OCI-LY1 (cell line): Measurements from ENCODE around the gene EEF1AKMT4.

Experiments used
- H2AFZ ChIP-seq: fragments of 200-600 bp; sonication (generic), shearing (Covaris generic); 2 replicates; pipeline ENCODE4 v1.6.0; 2014; ENCODE audit warnings: antibody characterized with exemption, mild to moderate bottlenecking, low read length
- H3F3A ChIP-seq: fragments of 200-600 bp; sonication (generic), shearing (Covaris generic); 2 replicates; pipeline ENCODE4 v1.6.0; 2014; ENCODE audit warnings: mild to moderate bottlenecking, antibody characterized with exemption, low read length, moderate library complexity; ENCODE audit not compliant: insufficient read depth
- H3K27ac ChIP-seq: fragments of 200-600 bp; sonication (generic); 2 replicates; pipeline ENCODE4 v1.5.1; 2014; ENCODE audit warnings: low read length, mixed run types, mild to moderate bottlenecking, low read depth; ENCODE audit not compliant: poor library complexity, severe bottlenecking
- H3K27me3 ChIP-seq: fragments of 200-600 bp; sonication (generic); 2 replicates; pipeline ENCODE4 v1.6.0; 2014; ENCODE audit warnings: antibody characterized with exemption, mild to moderate bottlenecking, low read length, moderate library complexity; ENCODE audit not compliant: insufficient read depth
- H3K36me3 ChIP-seq: fragments of 200-600 bp; sonication (generic); 2 replicates; pipeline ENCODE4 v1.6.1; 2014; ENCODE audit warnings: mild to moderate bottlenecking, antibody characterized with exemption, low read length, moderate library complexity, mixed read lengths; ENCODE audit not compliant: insufficient read depth
- H3K4me1 ChIP-seq: fragments of 200-600 bp; sonication (generic); 2 replicates; pipeline ENCODE4 v1.5.1; 2014; ENCODE audit warnings: mild to moderate bottlenecking, low read length, moderate library complexity; ENCODE audit not compliant: insufficient read depth, severe bottlenecking
- H3K4me2 ChIP-seq: fragments of 200-600 bp; sonication (generic), shearing (Covaris generic); 2 replicates; pipeline ENCODE4 v1.6.1; 2014; ENCODE audit warnings: low read length
- H3K4me3 ChIP-seq: fragments of 200-600 bp; sonication (generic); 2 replicates; pipeline ENCODE4 v1.5.1; 2014; ENCODE audit warnings: low read length, low read depth, mild to moderate bottlenecking, mixed read lengths; ENCODE audit not compliant: poor library complexity, severe bottlenecking
- H3K79me2 ChIP-seq: fragments of 200-600 bp; shearing (Covaris generic); 2 replicates; pipeline ENCODE4 v1.6.1; 2016; ENCODE audit warnings: mixed run types, low read length, mixed read lengths; ENCODE audit not compliant: insufficient read depth
- H3K9ac ChIP-seq: fragments of 200-600 bp; sonication (generic), shearing (Covaris generic); 2 replicates; pipeline ENCODE4 v1.6.1; 2014; ENCODE audit warnings: mild to moderate bottlenecking, low read length, mixed read lengths
- H3K9me2 ChIP-seq: fragments of 200-600 bp; sonication (generic), shearing (Covaris generic); 2 replicates; pipeline ENCODE4 v1.6.1; 2014; ENCODE audit warnings: low read depth, mild to moderate bottlenecking, low read length, mixed read lengths
- H3K9me3 ChIP-seq: fragments of 200-600 bp; shearing (Covaris generic); 2 replicates; pipeline ENCODE4 v1.6.1; 2014; ENCODE audit warnings: low read length, mixed read lengths
- H4K20me1 ChIP-seq: fragments of 200-600 bp; sonication (generic), shearing (Covaris generic); 2 replicates; pipeline ENCODE4 v1.6.0; 2016; ENCODE audit warnings: mild to moderate bottlenecking, low read length; ENCODE audit not compliant: insufficient read depth
- EZH2 ChIP-seq: fragments of 200-600 bp; sonication (generic), shearing (Covaris generic); IDR thresholded peaks from 2 replicates; pipeline ENCODE4 v1.8.0; 2017; ENCODE audit warnings: borderline replicate concordance, mixed run types, mild to moderate bottlenecking, antibody characterized with exemption, low read length, moderate library complexity, mixed read lengths
- TF ChIP-seq, protein P1 (sequence below): fragments of 200-600 bp; sonication (generic), shearing (Covaris generic); IDR thresholded peaks from 2 replicates; pipeline ENCODE4 v1.5.1; 2017; ENCODE audit warnings: mild to moderate bottlenecking, antibody characterized with exemption, low read length, moderate library complexity, mixed read lengths

EEF1AKMT4 gene

DNA sequence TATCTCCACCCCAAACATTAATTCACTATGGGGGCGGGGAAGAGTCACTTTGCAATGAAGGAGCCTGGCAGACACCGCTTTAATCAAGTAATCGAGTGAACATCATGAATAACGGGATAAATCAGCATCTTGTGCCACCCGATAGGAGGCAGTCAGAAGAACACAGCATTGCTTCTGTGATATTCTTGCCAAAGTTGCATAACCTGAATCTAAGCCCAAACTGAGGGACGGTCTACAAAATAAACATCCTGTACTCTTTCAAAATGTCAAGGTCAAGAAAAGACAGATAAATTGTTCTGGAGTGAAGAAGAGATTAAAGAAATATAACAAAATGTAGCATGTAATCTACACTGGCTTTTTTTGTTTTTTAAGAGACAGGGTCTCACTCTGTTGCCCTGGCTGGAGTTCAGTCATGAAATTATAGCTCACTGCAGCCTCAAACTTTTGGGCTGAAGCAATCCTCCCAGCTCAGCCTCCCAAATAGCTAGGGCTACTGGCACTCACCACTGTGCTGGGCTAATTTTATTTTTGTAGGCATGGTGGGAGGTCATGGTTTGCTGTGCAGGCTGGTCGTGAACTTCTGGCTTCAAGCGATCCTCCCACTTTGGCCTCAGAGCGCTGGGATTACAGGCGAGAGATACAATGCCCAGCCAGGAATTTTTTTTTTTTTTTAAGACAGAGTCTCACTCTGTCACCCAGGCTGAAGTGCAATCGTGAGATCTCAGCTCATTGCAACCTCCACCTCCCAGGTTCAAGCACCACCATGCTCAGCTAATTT, 40.1 kb upstream of the EEF1AKMT4 start:
- H2AFZ ChIP-seq = no peak overlapping the region
- TF ChIP-seq, protein P1, sequence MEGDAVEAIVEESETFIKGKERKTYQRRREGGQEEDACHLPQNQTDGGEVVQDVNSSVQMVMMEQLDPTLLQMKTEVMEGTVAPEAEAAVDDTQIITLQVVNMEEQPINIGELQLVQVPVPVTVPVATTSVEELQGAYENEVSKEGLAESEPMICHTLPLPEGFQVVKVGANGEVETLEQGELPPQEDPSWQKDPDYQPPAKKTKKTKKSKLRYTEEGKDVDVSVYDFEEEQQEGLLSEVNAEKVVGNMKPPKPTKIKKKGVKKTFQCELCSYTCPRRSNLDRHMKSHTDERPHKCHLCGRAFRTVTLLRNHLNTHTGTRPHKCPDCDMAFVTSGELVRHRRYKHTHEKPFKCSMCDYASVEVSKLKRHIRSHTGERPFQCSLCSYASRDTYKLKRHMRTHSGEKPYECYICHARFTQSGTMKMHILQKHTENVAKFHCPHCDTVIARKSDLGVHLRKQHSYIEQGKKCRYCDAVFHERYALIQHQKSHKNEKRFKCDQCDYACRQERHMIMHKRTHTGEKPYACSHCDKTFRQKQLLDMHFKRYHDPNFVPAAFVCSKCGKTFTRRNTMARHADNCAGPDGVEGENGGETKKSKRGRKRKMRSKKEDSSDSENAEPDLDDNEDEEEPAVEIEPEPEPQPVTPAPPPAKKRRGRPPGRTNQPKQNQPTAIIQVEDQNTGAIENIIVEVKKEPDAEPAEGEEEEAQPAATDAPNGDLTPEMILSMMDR = no peak
- no peak for TF ChIP-seq EZH2
- H3K4me3 ChIP-seq = no peak overlapping the region
- no peaks in the 10 kb centered on the region for H3K79me2 ChIP-seq
- H3K4me2 ChIP-seq = no peak overlapping the region
- H3F3A ChIP-seq = no peaks in the 10 kb centered on the region
- H3K36me3 ChIP-seq = no peaks in the 10 kb centered on the region
- 0 out of 2 replicates have a peak, but pooled peaks cover 6% of the 10 kb centered on the region for H3K27me3 ChIP-seq
- no peaks in the 10 kb centered on the region for H3K9me2 ChIP-seq
- H4K20me1 ChIP-seq = no peaks in the 10 kb centered on the region
- no peak overlapping the region for H3K9ac ChIP-seq
- no peaks in the 10 kb centered on the region for H3K9me3 ChIP-seq
- H3K4me1 ChIP-seq = no peaks in the 10 kb centered on the region
- no peak overlapping the region for H3K27ac ChIP-seq

GRCh38 chr3:184211297-184211696, 38.2 kb upstream of the EEF1AKMT4 start:
- no peaks in the 10 kb centered on the region for H3K9me3 ChIP-seq
- H2AFZ ChIP-seq = no peak overlapping the region
- TF ChIP-seq, protein P1 = no peak
- TF ChIP-seq EZH2 = no peak
- H3K4me2 ChIP-seq = no peak overlapping the region
- no peak overlapping the region for H3K4me3 ChIP-seq
- no peaks in the 10 kb centered on the region for H3K36me3 ChIP-seq
- no peaks in the 10 kb centered on the region for H3F3A ChIP-seq
- H3K9ac ChIP-seq = no peak overlapping the region
- no peak overlapping the region for H3K27ac ChIP-seq
- H3K27me3 ChIP-seq = peaks cover 7% of the 10 kb centered on the region; the same call in 1 of the 2 replicates
- no peaks in the 10 kb centered on the region for H3K9me2 ChIP-seq
- no peaks in the 10 kb centered on the region for H4K20me1 ChIP-seq
- no peaks in the 10 kb centered on the region for H3K79me2 ChIP-seq
- H3K4me1 ChIP-seq = no peaks in the 10 kb centered on the region

DNA sequence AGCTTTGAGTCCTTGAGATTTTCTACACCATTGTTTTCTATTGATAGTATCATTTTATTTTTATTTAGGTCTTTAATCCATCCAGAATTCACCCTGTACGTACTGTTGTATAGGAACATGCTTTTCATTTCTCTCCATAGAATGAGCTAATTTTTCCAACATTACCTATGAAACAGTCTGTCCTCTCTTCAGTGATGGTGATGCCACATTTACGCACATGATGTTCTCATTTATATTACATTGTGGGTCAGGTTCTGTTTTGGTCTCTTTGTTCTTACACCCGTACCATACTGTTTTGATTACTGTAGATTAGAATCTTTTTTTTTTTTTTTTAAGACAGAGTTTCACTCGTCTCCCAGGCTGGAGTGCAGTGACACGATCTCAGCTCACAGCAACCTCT, 37.8 kb upstream of the EEF1AKMT4 start:
- H3K9ac ChIP-seq = no peak overlapping the region
- H3K9me2 ChIP-seq = no peaks in the 10 kb centered on the region
- no peaks in the 10 kb centered on the region for H4K20me1 ChIP-seq
- H3K4me2 ChIP-seq = no peak overlapping the region
- H3K79me2 ChIP-seq = no peaks in the 10 kb centered on the region
- peaks cover 7% of the 10 kb centered on the region; the same call in 1 of the 2 replicates for H3K27me3 ChIP-seq
- H3F3A ChIP-seq = no peaks in the 10 kb centered on the region
- H2AFZ ChIP-seq = no peak overlapping the region
- no peaks in the 10 kb centered on the region for H3K36me3 ChIP-seq
- H3K4me3 ChIP-seq = no peak overlapping the region
- TF ChIP-seq, protein P1 = no peak
- no peak for TF ChIP-seq EZH2
- no peaks in the 10 kb centered on the region for H3K4me1 ChIP-seq
- no peak overlapping the region for H3K27ac ChIP-seq
- H3K9me3 ChIP-seq = no peaks in the 10 kb centered on the region
